GM12878 (cell line): ENCODE measurements around the gene SP2.

Source experiments
- BCL11A ChIP-seq: IDR thresholded peaks from 2 replicates; pipeline ENCODE4 v1.6.1; 2011; ENCODE audit warnings: low read depth, low read length
- CTCF ChIP-seq, 3 experiments: IDR thresholded peaks in 2 of 3; conservative IDR thresholded peaks in 1 of 3; 2 replicates each; pipeline ENCODE4 v1.5.1; 2011; ENCODE audit warnings: low read depth in 3 of 3, low read length in 3 of 3, mild to moderate bottlenecking in 3 of 3, control low read depth in 2 of 3, moderate library complexity in 2 of 3, inconsistent platforms in 1 of 3, mixed read lengths in 1 of 3; ENCODE audit not compliant: control insufficient read depth in 2 of 3, insufficient read depth in 1 of 3; ENCODE audit errors: extremely low read depth in 1 of 3
- EZH2 ChIP-seq: IDR thresholded peaks from 2 replicates; pipeline ENCODE4 v1.6.1; 2012; ENCODE audit warnings: low read depth, mild to moderate bottlenecking, control low read depth, inconsistent platforms, low read length, borderline replicate concordance; ENCODE audit not compliant: control insufficient read depth
- TF ChIP-seq, protein P1 (sequence below): IDR thresholded peaks from 2 replicates; pipeline ENCODE4 v1.6.1; 2012; ENCODE audit warnings: mild to moderate bottlenecking, low read depth, low read length
- TF ChIP-seq, protein P2 (sequence below): fragments of 450-650 bp; IDR thresholded peaks from 2 replicates; pipeline ENCODE4 v1.6.1; 2017; ENCODE audit warnings: mild to moderate bottlenecking, low read depth, inconsistent platforms; ENCODE audit not compliant: poor library complexity, severe bottlenecking

- TF ChIP-seq, protein P1, sequence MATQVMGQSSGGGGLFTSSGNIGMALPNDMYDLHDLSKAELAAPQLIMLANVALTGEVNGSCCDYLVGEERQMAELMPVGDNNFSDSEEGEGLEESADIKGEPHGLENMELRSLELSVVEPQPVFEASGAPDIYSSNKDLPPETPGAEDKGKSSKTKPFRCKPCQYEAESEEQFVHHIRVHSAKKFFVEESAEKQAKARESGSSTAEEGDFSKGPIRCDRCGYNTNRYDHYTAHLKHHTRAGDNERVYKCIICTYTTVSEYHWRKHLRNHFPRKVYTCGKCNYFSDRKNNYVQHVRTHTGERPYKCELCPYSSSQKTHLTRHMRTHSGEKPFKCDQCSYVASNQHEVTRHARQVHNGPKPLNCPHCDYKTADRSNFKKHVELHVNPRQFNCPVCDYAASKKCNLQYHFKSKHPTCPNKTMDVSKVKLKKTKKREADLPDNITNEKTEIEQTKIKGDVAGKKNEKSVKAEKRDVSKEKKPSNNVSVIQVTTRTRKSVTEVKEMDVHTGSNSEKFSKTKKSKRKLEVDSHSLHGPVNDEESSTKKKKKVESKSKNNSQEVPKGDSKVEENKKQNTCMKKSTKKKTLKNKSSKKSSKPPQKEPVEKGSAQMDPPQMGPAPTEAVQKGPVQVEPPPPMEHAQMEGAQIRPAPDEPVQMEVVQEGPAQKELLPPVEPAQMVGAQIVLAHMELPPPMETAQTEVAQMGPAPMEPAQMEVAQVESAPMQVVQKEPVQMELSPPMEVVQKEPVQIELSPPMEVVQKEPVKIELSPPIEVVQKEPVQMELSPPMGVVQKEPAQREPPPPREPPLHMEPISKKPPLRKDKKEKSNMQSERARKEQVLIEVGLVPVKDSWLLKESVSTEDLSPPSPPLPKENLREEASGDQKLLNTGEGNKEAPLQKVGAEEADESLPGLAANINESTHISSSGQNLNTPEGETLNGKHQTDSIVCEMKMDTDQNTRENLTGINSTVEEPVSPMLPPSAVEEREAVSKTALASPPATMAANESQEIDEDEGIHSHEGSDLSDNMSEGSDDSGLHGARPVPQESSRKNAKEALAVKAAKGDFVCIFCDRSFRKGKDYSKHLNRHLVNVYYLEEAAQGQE: no peak
- TF ChIP-seq CTCF (IDR thresholded peaks at IDR 0.05 in 2 of 3, conservative IDR thresholded peaks at IDR 0.05 in 1 of 3; ENCODE audit: control insufficient read depth in 2 of 3, extremely low read depth in 1 of 3, insufficient read depth in 1 of 3, low read depth in 3 of 3, low read length in 3 of 3) (no peak), EZH2 (no peak), BCL11A (no peak)
- TF ChIP-seq, protein P2, sequence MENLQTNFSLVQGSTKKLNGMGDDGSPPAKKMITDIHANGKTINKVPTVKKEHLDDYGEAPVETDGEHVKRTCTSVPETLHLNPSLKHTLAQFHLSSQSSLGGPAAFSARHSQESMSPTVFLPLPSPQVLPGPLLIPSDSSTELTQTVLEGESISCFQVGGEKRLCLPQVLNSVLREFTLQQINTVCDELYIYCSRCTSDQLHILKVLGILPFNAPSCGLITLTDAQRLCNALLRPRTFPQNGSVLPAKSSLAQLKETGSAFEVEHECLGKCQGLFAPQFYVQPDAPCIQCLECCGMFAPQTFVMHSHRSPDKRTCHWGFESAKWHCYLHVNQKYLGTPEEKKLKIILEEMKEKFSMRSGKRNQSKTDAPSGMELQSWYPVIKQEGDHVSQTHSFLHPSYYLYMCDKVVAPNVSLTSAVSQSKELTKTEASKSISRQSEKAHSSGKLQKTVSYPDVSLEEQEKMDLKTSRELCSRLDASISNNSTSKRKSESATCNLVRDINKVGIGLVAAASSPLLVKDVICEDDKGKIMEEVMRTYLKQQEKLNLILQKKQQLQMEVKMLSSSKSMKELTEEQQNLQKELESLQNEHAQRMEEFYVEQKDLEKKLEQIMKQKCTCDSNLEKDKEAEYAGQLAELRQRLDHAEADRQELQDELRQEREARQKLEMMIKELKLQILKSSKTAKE: no peak
These were observed 28.1 kb upstream of the SP2 start for GRCh38 chr17:47867813-47868533.
